Subcutaneous adipose tissue (tissue), 4 donors: ENCODE results near the gene GLIPR1L2. TPM values are rescaled to one million over a fixed set of nuclear protein-coding genes. Genes with fewer than 3 reads are reported as not detected.

Experiments
- total RNA-seq, 4 donors: library from RNA; depleted of rRNA; stranded (reverse); fragments of >200 nt; gene quantifications; one replicate each; pipeline ENCODE4 v1.1.0, GENCODE V29; 2016
- TF ChIP-seq, protein P1 (sequence below): fragments of 450-650 bp; IDR thresholded peaks from one replicate; pipeline ENCODE4 v1.5.1; 2016; ENCODE audit warnings: low read depth, mild to moderate bottlenecking, control low read depth, antibody characterized with exemption, moderate library complexity

The GLIPR1L2 gene
- total RNA-seq, 4 donors from 2014 or later: 0.66 to 2.5 (median 1.6) TPM

DNA sequence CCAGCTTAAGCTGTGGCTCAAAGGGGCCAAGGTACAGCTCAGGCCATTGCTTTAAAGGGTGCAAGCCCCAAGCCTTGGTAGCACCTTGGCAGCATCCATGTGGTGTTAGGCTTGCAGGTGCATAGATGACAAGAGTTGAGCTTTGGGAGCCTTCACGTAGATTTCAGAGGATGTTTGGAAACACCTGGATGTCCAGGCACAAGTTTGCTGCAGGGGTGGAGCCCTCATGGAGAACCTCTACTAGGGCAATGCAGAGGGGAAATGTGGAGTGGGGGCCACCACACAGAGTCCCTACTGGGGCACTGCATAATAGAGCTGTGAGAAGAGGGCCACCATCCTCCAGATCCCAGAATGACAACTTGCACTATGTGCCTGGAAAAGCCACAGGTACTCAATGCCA lies 37.9 kb downstream of the GLIPR1L2 start:
- TF ChIP-seq, protein P1, sequence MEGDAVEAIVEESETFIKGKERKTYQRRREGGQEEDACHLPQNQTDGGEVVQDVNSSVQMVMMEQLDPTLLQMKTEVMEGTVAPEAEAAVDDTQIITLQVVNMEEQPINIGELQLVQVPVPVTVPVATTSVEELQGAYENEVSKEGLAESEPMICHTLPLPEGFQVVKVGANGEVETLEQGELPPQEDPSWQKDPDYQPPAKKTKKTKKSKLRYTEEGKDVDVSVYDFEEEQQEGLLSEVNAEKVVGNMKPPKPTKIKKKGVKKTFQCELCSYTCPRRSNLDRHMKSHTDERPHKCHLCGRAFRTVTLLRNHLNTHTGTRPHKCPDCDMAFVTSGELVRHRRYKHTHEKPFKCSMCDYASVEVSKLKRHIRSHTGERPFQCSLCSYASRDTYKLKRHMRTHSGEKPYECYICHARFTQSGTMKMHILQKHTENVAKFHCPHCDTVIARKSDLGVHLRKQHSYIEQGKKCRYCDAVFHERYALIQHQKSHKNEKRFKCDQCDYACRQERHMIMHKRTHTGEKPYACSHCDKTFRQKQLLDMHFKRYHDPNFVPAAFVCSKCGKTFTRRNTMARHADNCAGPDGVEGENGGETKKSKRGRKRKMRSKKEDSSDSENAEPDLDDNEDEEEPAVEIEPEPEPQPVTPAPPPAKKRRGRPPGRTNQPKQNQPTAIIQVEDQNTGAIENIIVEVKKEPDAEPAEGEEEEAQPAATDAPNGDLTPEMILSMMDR: no peak

DNA sequence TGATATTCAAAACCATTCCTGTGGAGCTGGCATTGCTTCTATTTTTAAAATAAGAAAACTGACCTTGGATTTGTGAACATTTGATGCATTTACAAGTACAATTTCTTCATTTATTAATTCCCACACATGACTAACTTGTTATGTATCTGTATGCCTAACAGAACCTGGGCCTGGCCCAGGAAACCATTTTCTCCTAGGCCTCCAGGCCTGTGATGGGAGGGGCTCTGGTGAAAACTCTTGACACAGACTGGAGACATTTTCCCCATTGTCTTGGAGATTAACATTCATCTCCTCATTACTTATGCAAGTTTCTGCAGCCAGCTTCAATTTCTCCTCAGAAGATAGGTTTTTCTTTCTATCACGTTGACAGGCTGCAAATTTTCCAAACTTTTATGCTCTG lies 42.0 kb downstream of the GLIPR1L2 start:
- TF ChIP-seq, protein P1: no peak

DNA sequence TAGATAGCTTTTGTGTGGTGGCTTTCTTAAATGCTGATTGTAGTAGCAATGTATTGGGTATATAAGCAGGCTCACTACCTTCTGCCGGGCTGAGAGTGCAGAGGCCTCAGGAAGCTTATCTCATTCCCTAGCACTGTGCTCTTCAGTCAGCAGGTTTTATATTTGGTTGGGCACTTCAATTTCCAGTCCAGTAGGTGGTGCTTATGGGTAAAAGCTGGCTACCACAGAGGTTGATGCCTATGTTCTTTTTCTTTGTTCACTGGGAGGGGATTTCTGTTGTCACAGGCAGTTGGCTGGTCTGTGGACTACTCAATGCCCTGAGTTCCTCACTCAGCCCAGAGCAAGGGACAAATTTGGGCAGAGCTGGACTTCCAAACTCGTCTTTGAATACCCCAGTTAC lies 46.7 kb downstream of the GLIPR1L2 start:
- TF ChIP-seq, protein P1: no peak

DNA sequence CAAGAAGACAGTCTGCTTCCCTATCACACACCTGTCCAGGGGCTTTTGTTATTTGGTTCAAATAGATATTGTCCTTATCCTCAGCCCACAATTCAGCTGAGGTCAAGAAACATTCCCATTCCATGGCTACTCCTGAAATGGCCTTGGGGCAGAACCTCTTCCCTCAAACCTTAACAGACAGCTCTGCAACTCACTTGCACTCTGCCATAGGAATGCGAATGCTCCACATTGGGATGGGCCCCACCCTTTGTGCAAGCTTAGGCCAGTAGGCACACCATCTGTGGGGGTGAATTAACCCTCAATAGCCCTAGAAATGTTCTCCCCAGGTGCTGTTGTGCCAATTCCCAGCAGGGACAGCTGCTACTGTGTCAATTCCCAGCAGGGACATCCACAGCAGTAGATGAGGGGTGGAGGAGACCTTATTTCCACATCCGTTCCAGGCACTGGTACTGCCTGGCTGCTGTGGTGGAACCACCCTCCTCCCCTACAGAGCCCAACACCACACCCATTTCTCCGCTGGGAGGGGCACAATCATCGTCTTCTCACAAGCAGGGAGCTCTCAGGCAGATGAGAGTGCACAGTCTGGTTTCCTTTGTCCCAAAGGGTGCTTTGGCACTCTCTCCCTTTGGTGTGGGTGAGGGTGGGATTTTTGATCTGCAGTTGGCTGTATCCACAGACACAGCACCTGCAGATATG lies 47.3 kb downstream of the GLIPR1L2 start:
- TF ChIP-seq, protein P1: no peak

DNA sequence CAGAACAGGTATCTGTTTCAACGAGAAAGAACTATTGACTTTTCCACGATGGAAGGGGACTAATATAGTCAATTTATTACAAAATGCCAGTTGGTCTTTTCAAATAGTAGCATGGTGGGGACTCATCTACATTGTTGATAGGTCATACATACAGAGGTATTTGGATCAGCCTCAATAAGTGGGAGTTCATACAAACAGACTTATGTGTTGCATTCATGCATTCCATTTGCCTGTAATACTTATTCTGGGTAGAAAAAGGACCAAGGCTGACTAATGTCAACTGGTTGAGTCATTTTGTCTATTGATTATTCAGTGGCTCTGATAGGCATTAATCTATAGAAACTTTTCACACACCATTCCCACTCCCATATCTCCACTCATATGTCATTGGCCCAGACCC lies 48.2 kb downstream of the GLIPR1L2 start:
- TF ChIP-seq, protein P1: no peak

DNA sequence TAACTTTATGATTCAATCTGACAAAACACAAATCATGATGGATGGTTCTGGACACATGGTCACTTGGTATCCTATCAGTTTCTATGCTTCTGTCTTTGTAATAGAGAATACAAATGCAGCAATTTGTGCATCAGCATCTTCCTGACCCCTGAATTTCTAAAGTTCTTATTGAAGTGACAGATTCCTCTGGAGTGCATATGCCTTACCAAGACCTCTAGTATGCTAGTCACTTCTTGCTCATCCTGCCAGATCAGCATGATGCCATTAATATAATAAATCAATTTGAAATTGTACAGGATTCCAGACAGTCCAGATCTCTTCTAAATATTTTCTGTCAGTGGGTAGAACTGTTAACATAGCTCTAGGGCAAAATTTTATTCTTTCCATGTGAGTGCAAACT lies 49.0 kb downstream of the GLIPR1L2 start:
- TF ChIP-seq, protein P1: no peak

DNA sequence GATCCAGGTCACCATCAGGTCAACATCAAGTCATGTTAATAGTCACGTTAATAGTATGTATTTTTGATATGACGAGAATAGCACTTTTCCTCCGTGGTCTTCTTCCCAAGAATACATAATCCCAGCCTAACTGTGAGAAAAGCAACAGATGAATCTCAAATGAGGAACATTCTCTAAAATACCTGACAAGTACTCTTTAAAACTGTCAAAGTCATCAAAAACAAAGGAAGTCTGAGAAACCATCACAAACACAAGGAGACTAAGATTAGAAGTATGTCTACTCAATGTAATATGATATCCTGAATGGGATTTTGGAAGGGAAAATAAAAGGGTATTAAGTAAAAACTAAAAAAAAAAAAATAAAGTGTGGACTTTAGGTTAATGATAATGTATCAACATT lies 52.8 kb downstream of the GLIPR1L2 start:
- TF ChIP-seq, protein P1: no peak
